ENCODE results near the gene BBS7. TPM values are rescaled to one million over a fixed set of nuclear protein-coding genes. Genes with fewer than 3 reads are reported as not detected.

The BBS7 gene
- polyA plus RNA-seq, 1 of the 3 experiments (the other 2 are of a cell fraction): 24.3 TPM

GRCh38 chr4:121822047-121822446 is 48.2 kb downstream of the BBS7 start:
- Histone ChIP-seq H3K9ac (peak overlapping the region; percentile 84; the same call in 1 of the 2 replicates), H3K4me1 (ENCODE audit: control insufficient read depth in 1 of 2, insufficient read depth in 2 of 2, low read depth in 1 of 2, low read length in 1 of 2) (peaks cover 12 to 18% of the 10 kb centered on the region in 2 experiments; a peak in 3 of 4 replicates), H3K4me3 (ENCODE audit: low read depth in 2 of 2, low read length in 1 of 2) (peak overlapping the region; percentile 80 to 86), H3K9me3 (no peaks in the 10 kb centered on the region; the same call in 1 of the 2 replicates), H2AFZ (ENCODE audit: low read depth) (peak overlapping the region; percentile 80), H3F3A (replicated peaks; ENCODE audit: insufficient read depth) (peaks cover 73% of the 10 kb centered on the region), H4K20me1 (ENCODE audit: insufficient read depth) (no peaks in the 10 kb centered on the region; the same call in 1 of the 2 replicates), H3K4me2 (peak overlapping the region; percentile 94), H3K36me3 (replicated peaks in 1 of 2; ENCODE audit: control insufficient read depth in 1 of 2, insufficient read depth in 2 of 2, low read length in 1 of 2) (peaks cover 52% of the 10 kb centered on the region in 2 experiments), H3K27ac (ENCODE audit: low read depth in 2 of 2, low read length in 1 of 2) (peak overlapping the region; percentile 63 to 82), H3K27me3 (ENCODE audit: insufficient read depth) (no peaks in the 10 kb centered on the region), H3K79me2 (ENCODE audit: insufficient read depth) (peaks cover 67% of the 10 kb centered on the region), H3K9me2 (no peaks in the 10 kb centered on the region)
- WGBS (ENCODE audit: low lambda C conversion rate): 39% methylated on average over 1 of the region's 1 CpG
- ChIA-PET POLR2A (no interaction called here), CTCF (no interaction called here)
- DNase-seq: no peak
- TF ChIP-seq, protein P1, sequence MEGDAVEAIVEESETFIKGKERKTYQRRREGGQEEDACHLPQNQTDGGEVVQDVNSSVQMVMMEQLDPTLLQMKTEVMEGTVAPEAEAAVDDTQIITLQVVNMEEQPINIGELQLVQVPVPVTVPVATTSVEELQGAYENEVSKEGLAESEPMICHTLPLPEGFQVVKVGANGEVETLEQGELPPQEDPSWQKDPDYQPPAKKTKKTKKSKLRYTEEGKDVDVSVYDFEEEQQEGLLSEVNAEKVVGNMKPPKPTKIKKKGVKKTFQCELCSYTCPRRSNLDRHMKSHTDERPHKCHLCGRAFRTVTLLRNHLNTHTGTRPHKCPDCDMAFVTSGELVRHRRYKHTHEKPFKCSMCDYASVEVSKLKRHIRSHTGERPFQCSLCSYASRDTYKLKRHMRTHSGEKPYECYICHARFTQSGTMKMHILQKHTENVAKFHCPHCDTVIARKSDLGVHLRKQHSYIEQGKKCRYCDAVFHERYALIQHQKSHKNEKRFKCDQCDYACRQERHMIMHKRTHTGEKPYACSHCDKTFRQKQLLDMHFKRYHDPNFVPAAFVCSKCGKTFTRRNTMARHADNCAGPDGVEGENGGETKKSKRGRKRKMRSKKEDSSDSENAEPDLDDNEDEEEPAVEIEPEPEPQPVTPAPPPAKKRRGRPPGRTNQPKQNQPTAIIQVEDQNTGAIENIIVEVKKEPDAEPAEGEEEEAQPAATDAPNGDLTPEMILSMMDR (IDR thresholded peaks at IDR 0.05): no peak
- no peak for TF ChIP-seq IRF3 (IDR thresholded peaks at IDR 0.05; ENCODE audit: low read depth, low read length)
- TF ChIP-seq, protein P2, sequence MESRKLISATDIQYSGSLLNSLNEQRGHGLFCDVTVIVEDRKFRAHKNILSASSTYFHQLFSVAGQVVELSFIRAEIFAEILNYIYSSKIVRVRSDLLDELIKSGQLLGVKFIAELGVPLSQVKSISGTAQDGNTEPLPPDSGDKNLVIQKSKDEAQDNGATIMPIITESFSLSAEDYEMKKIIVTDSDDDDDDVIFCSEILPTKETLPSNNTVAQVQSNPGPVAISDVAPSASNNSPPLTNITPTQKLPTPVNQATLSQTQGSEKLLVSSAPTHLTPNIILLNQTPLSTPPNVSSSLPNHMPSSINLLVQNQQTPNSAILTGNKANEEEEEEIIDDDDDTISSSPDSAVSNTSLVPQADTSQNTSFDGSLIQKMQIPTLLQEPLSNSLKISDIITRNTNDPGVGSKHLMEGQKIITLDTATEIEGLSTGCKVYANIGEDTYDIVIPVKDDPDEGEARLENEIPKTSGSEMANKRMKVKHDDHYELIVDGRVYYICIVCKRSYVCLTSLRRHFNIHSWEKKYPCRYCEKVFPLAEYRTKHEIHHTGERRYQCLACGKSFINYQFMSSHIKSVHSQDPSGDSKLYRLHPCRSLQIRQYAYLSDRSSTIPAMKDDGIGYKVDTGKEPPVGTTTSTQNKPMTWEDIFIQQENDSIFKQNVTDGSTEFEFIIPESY (IDR thresholded peaks at IDR 0.05; ENCODE audit: borderline replicate concordance, low read depth): no peak

- no peak overlapping the region for H3K4me3 ChIP-seq (ENCODE audit: low read depth in 2 of 2, low read length in 1 of 2)
- H2AFZ ChIP-seq (ENCODE audit: low read depth): no peak overlapping the region; the same call in 1 of the 2 replicates
- H3K4me2 ChIP-seq: peak overlapping the region; percentile 94
- H3K9me2 ChIP-seq: no peaks in the 10 kb centered on the region
- peaks cover 60 to 65% of the 10 kb centered on the region in 2 experiments for H3K36me3 ChIP-seq (replicated peaks in 1 of 2; ENCODE audit: control insufficient read depth in 1 of 2, insufficient read depth in 2 of 2, low read length in 1 of 2)
- no peaks in the 10 kb centered on the region; the same call in 1 of the 2 replicates for H3K9me3 ChIP-seq
- no peak for DNase-seq
- H4K20me1 ChIP-seq (ENCODE audit: insufficient read depth): no peaks in the 10 kb centered on the region; the same call in 1 of the 2 replicates
- H3F3A ChIP-seq (replicated peaks; ENCODE audit: insufficient read depth): peaks cover 85% of the 10 kb centered on the region
- H3K4me1 ChIP-seq (ENCODE audit: control insufficient read depth in 1 of 2, insufficient read depth in 2 of 2, low read depth in 1 of 2, low read length in 1 of 2): peaks cover 12 to 33% of the 10 kb centered on the region in 2 experiments; a peak in 3 of 4 replicates
- peaks cover 91% of the 10 kb centered on the region for H3K79me2 ChIP-seq (ENCODE audit: insufficient read depth)
- peak overlapping the region; percentile 54 to 63; a peak in 3 of 4 replicates for H3K27ac ChIP-seq (ENCODE audit: low read depth in 2 of 2, low read length in 1 of 2)
- H3K9ac ChIP-seq: peak overlapping the region; percentile 31; the same call in 1 of the 2 replicates
- CTCF ChIA-PET: no interaction called here
- no peak for TF ChIP-seq FOXM1 (IDR thresholded peaks at IDR 0.05; ENCODE audit: low read depth)
- TF ChIP-seq NFIC (IDR thresholded peaks at IDR 0.05; ENCODE audit: borderline replicate concordance): 0 out of 2 replicates have a peak, but pooled peaks have one; percentile 5
- no peaks in the 10 kb centered on the region for H3K27me3 ChIP-seq (ENCODE audit: insufficient read depth)
- WGBS (ENCODE audit: low lambda C conversion rate): 59% methylated on average over 1 of the region's 1 CpG
- POLR2A ChIA-PET: interaction anchor here (0.6 kb wide), 1 partner anchor 18 kb away, joined by 3 read pairs; the partner anchor contains the start of gene EXOSC9
These were observed 50.9 kb downstream of the BBS7 start for GRCh38 chr4:121819216-121819965.

All from SK-N-SH (cell line).